ENCODE data around the gene EYA2. TPM values are rescaled to one million over a fixed set of nuclear protein-coding genes. Genes with fewer than 3 reads are reported as not detected.

Gene EYA2
- total and polyA plus RNA-seq, 2 donors from 2014 or later, result 2.6 to 7.9 TPM

- Histone ChIP-seq H3K27ac (ENCODE audit: low read depth in 2 of 2, low read length in 2 of 2) (no peak overlapping the region), H3K4me3 (ENCODE audit: low read length in 3 of 3) (no peak overlapping the region), H3K9me3 (ENCODE audit: control insufficient read depth in 2 of 3, insufficient read depth in 1 of 3, low read length in 3 of 3) (no peaks in the 10 kb centered on the region), H3K27me3 (ENCODE audit: control insufficient read depth, insufficient read depth, low read length) (no peaks in the 10 kb centered on the region), H3K9ac (ENCODE audit: low read length in 3 of 3) (no peak overlapping the region), H3K36me3 (ENCODE audit: control insufficient read depth in 2 of 3, insufficient read depth in 3 of 3, low read length in 3 of 3) (peaks cover 7 to 38% (median 31%) of the 10 kb centered on the region in 3 donors), H3K4me1 (ENCODE audit: control insufficient read depth in 2 of 3, insufficient read depth in 2 of 3, low read depth in 1 of 3, low read length in 3 of 3) (no peaks in the 10 kb centered on the region)
- intact Hi-C loops (cut with DNase I), result no loop called here
- no peak for DNase-seq
- TF ChIP-seq, protein P1, sequence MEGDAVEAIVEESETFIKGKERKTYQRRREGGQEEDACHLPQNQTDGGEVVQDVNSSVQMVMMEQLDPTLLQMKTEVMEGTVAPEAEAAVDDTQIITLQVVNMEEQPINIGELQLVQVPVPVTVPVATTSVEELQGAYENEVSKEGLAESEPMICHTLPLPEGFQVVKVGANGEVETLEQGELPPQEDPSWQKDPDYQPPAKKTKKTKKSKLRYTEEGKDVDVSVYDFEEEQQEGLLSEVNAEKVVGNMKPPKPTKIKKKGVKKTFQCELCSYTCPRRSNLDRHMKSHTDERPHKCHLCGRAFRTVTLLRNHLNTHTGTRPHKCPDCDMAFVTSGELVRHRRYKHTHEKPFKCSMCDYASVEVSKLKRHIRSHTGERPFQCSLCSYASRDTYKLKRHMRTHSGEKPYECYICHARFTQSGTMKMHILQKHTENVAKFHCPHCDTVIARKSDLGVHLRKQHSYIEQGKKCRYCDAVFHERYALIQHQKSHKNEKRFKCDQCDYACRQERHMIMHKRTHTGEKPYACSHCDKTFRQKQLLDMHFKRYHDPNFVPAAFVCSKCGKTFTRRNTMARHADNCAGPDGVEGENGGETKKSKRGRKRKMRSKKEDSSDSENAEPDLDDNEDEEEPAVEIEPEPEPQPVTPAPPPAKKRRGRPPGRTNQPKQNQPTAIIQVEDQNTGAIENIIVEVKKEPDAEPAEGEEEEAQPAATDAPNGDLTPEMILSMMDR (IDR thresholded peaks at IDR 0.05; ENCODE audit: borderline replicate concordance, extremely low read depth, insufficient read depth), result no peak
- FAIRE-seq, result no peak
These were observed 337.9 kb downstream of the EYA2 start for GRCh38 chr20:47232518-47232917.

- FAIRE-seq (no peak), DNase-seq (no peak)
- TF ChIP-seq, protein P1 (IDR thresholded peaks at IDR 0.05; ENCODE audit: borderline replicate concordance, extremely low read depth, insufficient read depth), result no peak
- Histone ChIP-seq H3K27ac (ENCODE audit: low read depth in 2 of 2, low read length in 2 of 2) (no peak overlapping the region), H3K36me3 (ENCODE audit: control insufficient read depth in 2 of 3, insufficient read depth in 3 of 3, low read length in 3 of 3) (peaks cover 11 to 33% (median 32%) of the 10 kb centered on the region in 3 donors), H3K27me3 (ENCODE audit: control insufficient read depth, insufficient read depth, low read length) (no peaks in the 10 kb centered on the region), H3K4me3 (ENCODE audit: low read length in 3 of 3) (no peak overlapping the region), H3K9me3 (ENCODE audit: control insufficient read depth in 2 of 3, insufficient read depth in 1 of 3, low read length in 3 of 3) (no peaks in the 10 kb centered on the region), H3K4me1 (ENCODE audit: control insufficient read depth in 2 of 3, insufficient read depth in 2 of 3, low read depth in 1 of 3, low read length in 3 of 3) (no peaks in the 10 kb centered on the region), H3K9ac (ENCODE audit: low read length in 3 of 3) (no peak overlapping the region)
- intact Hi-C loops (cut with DNase I), result no loop called here
These were observed 338.9 kb downstream of the EYA2 start for GRCh38 chr20:47233333-47234188.

DNA sequence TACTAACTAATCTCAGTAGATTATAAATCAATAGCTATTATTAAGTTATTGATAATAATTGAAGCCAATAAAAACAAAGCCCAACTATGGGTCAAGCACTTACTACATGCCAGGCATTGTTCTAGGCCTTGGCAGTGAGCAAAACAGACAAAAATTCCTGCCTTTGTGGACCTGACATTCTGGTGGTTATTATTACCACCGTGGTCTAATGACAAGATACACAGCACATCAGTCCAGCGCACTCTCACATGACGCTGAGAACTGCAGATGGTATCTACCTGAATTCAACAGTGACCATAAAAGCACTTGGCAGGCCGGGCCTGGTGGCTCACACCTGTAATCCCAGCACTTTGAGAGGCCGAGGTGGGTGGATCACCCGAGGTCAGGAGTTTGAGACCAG, 340.5 kb downstream of the EYA2 start:
- no peak for FAIRE-seq
- peaks cover 11 to 29% (median 26%) of the 10 kb centered on the region in 3 donors for H3K36me3 ChIP-seq (ENCODE audit: control insufficient read depth in 2 of 3, insufficient read depth in 3 of 3, low read length in 3 of 3)
- intact Hi-C loops (cut with DNase I), result no loop called here

More for the DNA sequence above, 340.5 kb downstream of the EYA2 start:
- Histone ChIP-seq H3K27ac (ENCODE audit: low read depth in 2 of 2, low read length in 2 of 2) (no peak overlapping the region), H3K27me3 (ENCODE audit: control insufficient read depth, insufficient read depth, low read length) (no peaks in the 10 kb centered on the region), H3K9ac (ENCODE audit: low read length in 3 of 3) (no peak overlapping the region), H3K4me1 (ENCODE audit: control insufficient read depth in 2 of 3, insufficient read depth in 2 of 3, low read depth in 1 of 3, low read length in 3 of 3) (no peaks in the 10 kb centered on the region), H3K9me3 (ENCODE audit: control insufficient read depth in 2 of 3, insufficient read depth in 1 of 3, low read length in 3 of 3) (no peaks in the 10 kb centered on the region), H3K4me3 (ENCODE audit: low read length in 3 of 3) (no peak overlapping the region)
- DNase-seq, result no peak
- TF ChIP-seq, protein P1 (IDR thresholded peaks at IDR 0.05; ENCODE audit: borderline replicate concordance, extremely low read depth, insufficient read depth), result no peak

All from kidney (tissue), 14 donors.